ENCODE data around the gene ELK1. TPM values are rescaled to one million over a fixed set of nuclear protein-coding genes. Genes with fewer than 3 reads are reported as not detected.
A peak's percentile ranks its signal among the peaks of the same experiment; 100 is the strongest.

Gene ELK1
- total and polyA plus RNA-seq, 10 of the 15 experiments (the other 5 are each of a cell fraction or from before 2014, with no cell fraction given), result 4.1 to 55.5 (median 32.9) TPM

DNA sequence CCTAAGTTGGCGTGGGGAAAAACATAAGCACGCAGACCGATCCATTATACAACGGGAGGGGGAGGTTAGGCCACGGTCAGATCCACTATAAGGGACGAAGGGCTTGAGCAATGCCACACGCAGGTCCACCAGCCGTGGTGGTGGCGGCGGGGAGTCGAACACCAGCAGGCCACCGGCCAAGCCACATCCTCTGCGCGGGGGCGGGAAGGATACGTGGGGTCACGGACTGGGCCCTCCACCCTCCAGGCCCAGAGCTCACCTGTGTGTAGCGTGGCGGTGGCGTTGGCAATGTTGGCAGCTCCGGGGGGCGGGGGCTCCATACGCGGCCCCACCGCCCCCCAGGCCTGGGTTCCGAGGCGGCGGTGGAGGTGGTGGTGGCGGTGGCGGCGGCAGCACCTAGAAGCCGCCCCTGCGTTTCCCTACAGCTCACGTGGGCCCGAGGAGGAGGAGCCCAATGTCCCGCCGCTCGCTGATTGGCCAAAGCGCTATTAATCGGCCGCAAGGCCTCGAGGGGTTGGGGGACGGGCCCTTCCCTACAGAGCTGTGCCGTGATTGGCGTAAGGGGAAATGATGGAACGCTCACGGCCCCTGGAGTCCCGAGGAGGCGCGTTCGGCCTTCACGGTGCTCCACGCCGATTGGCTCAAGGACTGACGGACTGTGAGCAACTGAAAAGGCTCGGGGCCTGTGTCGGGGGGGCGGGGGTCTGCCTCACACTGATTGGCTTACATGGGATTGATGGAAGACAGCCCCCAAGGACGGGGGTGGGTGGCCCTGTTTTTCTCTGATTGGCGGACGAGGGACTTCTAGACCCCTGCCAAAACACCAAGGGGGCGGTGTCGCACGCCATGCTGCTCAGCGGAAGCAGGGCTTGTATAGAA, at the start of gene ELK1 (continued):
- 0 out of 2 replicates have a peak, but pooled peaks have one; percentile 27 for TF ChIP-seq TCF12 (IDR thresholded peaks at IDR 0.05; ENCODE audit: low read depth, low read length)
- peak; percentile 62; the same call in 1 of the 2 replicates for TF ChIP-seq RFX5 (IDR thresholded peaks at IDR 0.05; ENCODE audit: low read depth, low read length)
- TF ChIP-seq CREM (IDR thresholded peaks at IDR 0.05; ENCODE audit: low read depth), result peak; percentile 46
- TF ChIP-seq HCFC1 (IDR thresholded peaks at IDR 0.05; ENCODE audit: low read length), result no peak
- TF ChIP-seq HDAC2 (IDR thresholded peaks at IDR 0.05), result no peak
- TF ChIP-seq SMAD5 (IDR thresholded peaks at IDR 0.05; ENCODE audit: low read depth), result no peak
- TF ChIP-seq USF2 (IDR thresholded peaks at IDR 0.05; ENCODE audit: borderline replicate concordance, low read depth, low read length), result peak; percentile 50
- no peak for TF ChIP-seq JUNB (IDR thresholded peaks at IDR 0.05)
- peak; percentile 69; the same call in 1 of the 2 replicates for TF ChIP-seq LARP7 (IDR thresholded peaks at IDR 0.05)
- no peak for TF ChIP-seq WRNIP1 (IDR thresholded peaks at IDR 0.05; ENCODE audit: borderline replicate concordance, low read depth, low read length)
- TF ChIP-seq SMC3 (IDR thresholded peaks at IDR 0.05; ENCODE audit: borderline replicate concordance, low read length), result no peak
- peak; percentile 60; the same call in 1 of the 2 replicates for TF ChIP-seq POLR2AphosphoS5 (IDR thresholded peaks at IDR 0.05; ENCODE audit: low read length)
- TF ChIP-seq SRF (IDR thresholded peaks at IDR 0.05; ENCODE audit: low read depth in 2 of 2, low read length in 2 of 2), result peak; percentile 89 to 93; a peak in 3 of 4 replicates
- no peak for TF ChIP-seq FOXM1 (IDR thresholded peaks at IDR 0.05; ENCODE audit: low read depth, low read length)
- TF ChIP-seq MEF2B (IDR thresholded peaks at IDR 0.05; ENCODE audit: partially characterized antibody, poor library complexity, severe bottlenecking), result peak; percentile 37
- TF ChIP-seq RBBP5 (conservative IDR thresholded peaks at IDR 0.05), result no peak
- peak; percentile 36; the same call in 1 of the 2 replicates for TF ChIP-seq NBN (IDR thresholded peaks at IDR 0.05)
- no peak for TF ChIP-seq RCOR1 (conservative IDR thresholded peaks at IDR 0.05; ENCODE audit: low read depth, low read length)
- TF ChIP-seq RUNX3 (IDR thresholded peaks at IDR 0.05; ENCODE audit: low read length), result peak; percentile 72
- TF ChIP-seq TAF1 (IDR thresholded peaks at IDR 0.05; ENCODE audit: borderline replicate concordance, low read depth, low read length), result no peak
- no peak for TF ChIP-seq BMI1 (IDR thresholded peaks at IDR 0.05; ENCODE audit: borderline replicate concordance)
- TF ChIP-seq IKZF1 (conservative IDR thresholded peaks at IDR 0.05), result peak; percentile 51; the same call in 1 of the 2 replicates
- TF ChIP-seq POLR2A (IDR thresholded peaks at IDR 0.05; ENCODE audit: low read depth, low read length), result peak; percentile 87
- no peak for TF ChIP-seq ZNF274 (IDR thresholded peaks at IDR 0.05; ENCODE audit: insufficient read depth, insufficient read length)
- TF ChIP-seq ZNF24 (IDR thresholded peaks at IDR 0.05), result no peak
- TF ChIP-seq, protein P1, sequence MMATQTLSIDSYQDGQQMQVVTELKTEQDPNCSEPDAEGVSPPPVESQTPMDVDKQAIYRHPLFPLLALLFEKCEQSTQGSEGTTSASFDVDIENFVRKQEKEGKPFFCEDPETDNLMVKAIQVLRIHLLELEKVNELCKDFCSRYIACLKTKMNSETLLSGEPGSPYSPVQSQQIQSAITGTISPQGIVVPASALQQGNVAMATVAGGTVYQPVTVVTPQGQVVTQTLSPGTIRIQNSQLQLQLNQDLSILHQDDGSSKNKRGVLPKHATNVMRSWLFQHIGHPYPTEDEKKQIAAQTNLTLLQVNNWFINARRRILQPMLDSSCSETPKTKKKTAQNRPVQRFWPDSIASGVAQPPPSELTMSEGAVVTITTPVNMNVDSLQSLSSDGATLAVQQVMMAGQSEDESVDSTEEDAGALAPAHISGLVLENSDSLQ (IDR thresholded peaks at IDR 0.05), result peak; percentile 95
- TF ChIP-seq, protein P2, sequence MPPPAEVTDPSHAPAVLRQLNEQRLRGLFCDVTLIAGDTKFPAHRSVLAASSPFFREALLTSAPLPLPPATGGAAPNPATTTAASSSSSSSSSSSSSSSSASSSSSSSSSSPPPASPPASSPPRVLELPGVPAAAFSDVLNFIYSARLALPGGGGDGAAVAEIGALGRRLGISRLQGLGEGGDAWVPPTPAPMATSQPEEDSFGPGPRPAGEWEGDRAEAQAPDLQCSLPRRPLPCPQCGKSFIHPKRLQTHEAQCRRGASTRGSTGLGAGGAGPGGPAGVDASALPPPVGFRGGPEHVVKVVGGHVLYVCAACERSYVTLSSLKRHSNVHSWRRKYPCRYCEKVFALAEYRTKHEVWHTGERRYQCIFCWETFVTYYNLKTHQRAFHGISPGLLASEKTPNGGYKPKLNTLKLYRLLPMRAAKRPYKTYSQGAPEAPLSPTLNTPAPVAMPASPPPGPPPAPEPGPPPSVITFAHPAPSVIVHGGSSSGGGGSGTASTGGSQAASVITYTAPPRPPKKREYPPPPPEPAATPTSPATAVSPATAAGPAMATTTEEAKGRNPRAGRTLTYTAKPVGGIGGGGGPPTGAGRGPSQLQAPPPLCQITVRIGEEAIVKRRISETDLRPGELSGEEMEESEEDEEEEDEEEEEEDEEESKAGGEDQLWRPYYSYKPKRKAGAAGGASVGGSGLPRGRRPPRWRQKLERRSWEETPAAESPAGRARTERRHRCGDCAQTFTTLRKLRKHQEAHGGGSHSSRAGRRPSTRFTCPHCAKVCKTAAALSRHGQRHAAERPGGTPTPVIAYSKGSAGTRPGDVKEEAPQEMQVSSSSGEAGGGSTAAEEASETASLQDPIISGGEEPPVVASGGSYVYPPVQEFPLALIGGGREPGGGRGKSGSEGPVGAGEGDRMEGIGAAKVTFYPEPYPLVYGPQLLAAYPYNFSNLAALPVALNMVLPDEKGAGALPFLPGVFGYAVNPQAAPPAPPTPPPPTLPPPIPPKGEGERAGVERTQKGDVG (CRISPR knock-in tag; IDR thresholded peaks at IDR 0.05), result no peak
- no peak for TF ChIP-seq ESRRA (IDR thresholded peaks at IDR 0.05; ENCODE audit: low read length)
